Mesendoderm (in vitro differentiated cells): ENCODE data around the gene RASGEF1C.
"Not testable (repeated sequence)": the region's sequence is repeated elsewhere in the genome, so short reads cannot be mapped to it uniquely, and the experiment has no call there.

Experiments
- DNase-seq: peaks from one replicate; pipeline ENCODE4 v3.0.0; 2013
- H2AK5ac ChIP-seq: 2 replicates; pipeline ENCODE4 v1.6.1; 2013; ENCODE audit warnings: low read length, inconsistent platforms
- H2BK120ac ChIP-seq: 2 replicates; pipeline ENCODE4 v1.6.1; 2013; ENCODE audit warnings: low read depth, mild to moderate bottlenecking, low read length, moderate library complexity, mixed read lengths
- H2BK15ac ChIP-seq: replicated peaks from 2 replicates; pipeline ENCODE4 v1.6.1; 2013; ENCODE audit warnings: low read depth, mild to moderate bottlenecking, moderate library complexity
- H2BK5ac ChIP-seq: 2 replicates; pipeline ENCODE4 v1.6.1; 2013; ENCODE audit warnings: low read length, inconsistent platforms
- H3K18ac ChIP-seq: 2 replicates; pipeline ENCODE4 v1.6.1; 2013; ENCODE audit warnings: mild to moderate bottlenecking, low read length, mixed read lengths
- H3K23ac ChIP-seq: one replicate; pipeline ENCODE4 v1.6.1; 2013; ENCODE audit warnings: low read length
- H3K27ac ChIP-seq: 2 replicates; pipeline ENCODE4 v1.5.1; 2013; ENCODE audit warnings: low read depth, mild to moderate bottlenecking, inconsistent platforms, low read length, moderate library complexity
- H3K27me3 ChIP-seq: 2 replicates; pipeline ENCODE4 v1.6.1; 2013; ENCODE audit warnings: low read length, control low read depth, mild to moderate bottlenecking, inconsistent platforms; ENCODE audit not compliant: insufficient read depth, poor library complexity
- H3K36me3 ChIP-seq: 2 replicates; pipeline ENCODE4 v1.6.1; 2013; ENCODE audit warnings: low read length, inconsistent platforms; ENCODE audit not compliant: control insufficient read depth, insufficient read depth
- H3K4ac ChIP-seq: one replicate; pipeline ENCODE4 v1.6.1; 2013; ENCODE audit warnings: low read depth, mild to moderate bottlenecking, low read length, moderate library complexity
- H3K4me1 ChIP-seq: 2 replicates; pipeline ENCODE4 v1.6.1; 2013; ENCODE audit warnings: low read depth, low read length, inconsistent platforms; ENCODE audit not compliant: control insufficient read depth
- H3K4me2 ChIP-seq: 2 replicates; pipeline ENCODE4 v1.6.1; 2013; ENCODE audit warnings: low read length
- H3K4me3 ChIP-seq: 2 replicates; pipeline ENCODE4 v1.5.1; 2013; ENCODE audit warnings: mild to moderate bottlenecking, low read length
- H3K56ac ChIP-seq: one replicate; pipeline ENCODE4 v1.6.1; 2013; ENCODE audit warnings: low read length
- H3K79me1 ChIP-seq: 2 replicates; pipeline ENCODE4 v1.6.1; 2013; ENCODE audit warnings: low read length, inconsistent platforms
- H3K79me2 ChIP-seq: 2 replicates; pipeline ENCODE4 v1.6.1; 2013; ENCODE audit warnings: mild to moderate bottlenecking, low read length; ENCODE audit not compliant: control insufficient read depth, insufficient read depth
- H3K9ac ChIP-seq: 2 replicates; pipeline ENCODE4 v1.6.1; 2013; ENCODE audit warnings: low read length, inconsistent platforms
- H4K5ac ChIP-seq: one replicate; pipeline ENCODE4 v1.6.1; 2013; ENCODE audit warnings: low read length
- H4K8ac ChIP-seq: one replicate; pipeline ENCODE4 v1.6.1; 2013; ENCODE audit warnings: low read depth, mild to moderate bottlenecking, control low read depth, low read length, moderate library complexity
- WGBS: extraction: QIAGEN DNeasy Blood & Tissue Kit; methylation state at CpG from one replicate; pipeline ENCODE4 v1.1.7; 2013; ENCODE audit warnings: low lambda C conversion rate, missing lambda C conversion rate; ENCODE audit not compliant: insufficient coverage; ENCODE audit errors: extremely low coverage; 5-methylcytosine and 5-hydroxymethylcytosine counted together

RASGEF1C gene

GRCh38 chr5:180093241-180093640 is 115.8 kb downstream of the RASGEF1C start:
- Histone ChIP-seq H3K27ac (no peak overlapping the region), H3K23ac (no peak overlapping the region), H2BK5ac (no peak overlapping the region), H3K4me2 (no peak overlapping the region), H4K8ac (no peak overlapping the region), H3K18ac (no peak overlapping the region), H2AK5ac (no peak overlapping the region), H3K4me1 (no peaks in the 10 kb centered on the region), H3K4ac (no peak overlapping the region), H4K5ac (no peak overlapping the region), H3K27me3 (no peaks in the 10 kb centered on the region), H3K9ac (no peak overlapping the region), H3K79me1 (no peaks in the 10 kb centered on the region), H2BK15ac (no peak overlapping the region), H3K79me2 (no peaks in the 10 kb centered on the region), H3K36me3 (no peaks in the 10 kb centered on the region), H3K4me3 (no peak overlapping the region), H2BK120ac (no peak overlapping the region), H3K56ac (no peak overlapping the region)
- WGBS = no CpG with 5 or more reads among the region's 6 CpGs
- DNase-seq = no peak

- Histone ChIP-seq H3K56ac (no peak overlapping the region), H3K27ac (no peak overlapping the region), H3K79me1 (no peaks in the 10 kb centered on the region), H3K23ac (no peak overlapping the region), H3K18ac (no peak overlapping the region), H3K9ac (no peak overlapping the region), H4K5ac (no peak overlapping the region), H2BK5ac (no peak overlapping the region), H3K27me3 (no peaks in the 10 kb centered on the region), H3K4me1 (no peaks in the 10 kb centered on the region), H3K4ac (no peak overlapping the region), H3K4me3 (no peak overlapping the region), H2BK15ac (no peak overlapping the region), H2AK5ac (no peak overlapping the region), H3K79me2 (no peaks in the 10 kb centered on the region), H3K4me2 (no peak overlapping the region), H3K36me3 (no peaks in the 10 kb centered on the region), H4K8ac (no peak overlapping the region), H2BK120ac (no peak overlapping the region)
- peak; percentile 93 for DNase-seq
- WGBS = no CpG with 5 or more reads among the region's 17 CpGs
These were observed 118.1 kb downstream of the RASGEF1C start for GRCh38 chr5:180090769-180091546.

GRCh38 chr5:180090098-180090768 is 118.8 kb downstream of the RASGEF1C start:
- Histone ChIP-seq H2BK15ac (no peak overlapping the region), H3K27ac (peak overlapping the region; percentile 93), H2BK5ac (peak overlapping the region; percentile 84), H3K27me3 (no peaks in the 10 kb centered on the region), H3K18ac (peak overlapping the region; percentile 93), H3K4me1 (peaks cover 4% of the 10 kb centered on the region), H3K4me2 (peak overlapping the region; percentile 75), H3K4ac (peak overlapping the region; percentile 62), H3K4me3 (peak overlapping the region; percentile 30), H3K36me3 (no peaks in the 10 kb centered on the region), H4K8ac (peak overlapping the region; percentile 56), H2BK120ac (peak overlapping the region; percentile 17), H3K23ac (no peak overlapping the region), H3K56ac (peak overlapping the region; percentile 92), H3K9ac (peak overlapping the region; percentile 79), H3K79me2 (no peaks in the 10 kb centered on the region), H4K5ac (no peak overlapping the region), H2AK5ac (no peak overlapping the region), H3K79me1 (no peaks in the 10 kb centered on the region)
- peak; percentile 97 for DNase-seq
- no CpG with 5 or more reads among the region's 58 CpGs for WGBS

- H3K18ac ChIP-seq, H4K8ac ChIP-seq, H2AK5ac ChIP-seq, H4K5ac ChIP-seq, DNase-seq, H3K36me3 ChIP-seq, H3K23ac ChIP-seq, H3K4ac ChIP-seq, H3K4me3 ChIP-seq, H2BK5ac ChIP-seq, H3K4me1 ChIP-seq, H3K79me1 ChIP-seq, H3K9ac ChIP-seq, H3K27me3 ChIP-seq, H3K79me2 ChIP-seq, H3K4me2 ChIP-seq, H2BK15ac ChIP-seq: not testable (repeated sequence)
- Histone ChIP-seq H3K56ac (peak overlapping the region; percentile 92), H3K27ac (peak overlapping the region; percentile 93), H2BK120ac (peak overlapping the region; percentile 17)
- no CpG with 5 or more reads among the region's 18 CpGs for WGBS
These were observed 119.4 kb downstream of the RASGEF1C start for GRCh38 chr5:180089628-180090027.

- H2BK120ac ChIP-seq = no peak overlapping the region
- no peak overlapping the region for H2BK5ac ChIP-seq
- no peak overlapping the region for H2AK5ac ChIP-seq
- H3K4ac ChIP-seq = no peak overlapping the region
- H3K79me1 ChIP-seq = no peaks in the 10 kb centered on the region
- no peak overlapping the region for H2BK15ac ChIP-seq
- no peak overlapping the region for H3K9ac ChIP-seq
- H4K8ac ChIP-seq = no peak overlapping the region
- H3K4me1 ChIP-seq = peaks cover 17% of the 10 kb centered on the region
- H3K27ac ChIP-seq = no peak overlapping the region
- no peaks in the 10 kb centered on the region for H3K79me2 ChIP-seq
- H3K4me2 ChIP-seq = no peak overlapping the region
- no peak overlapping the region for H3K4me3 ChIP-seq
- H4K5ac ChIP-seq = no peak overlapping the region
- no CpG with 5 or more reads among the region's 8 CpGs for WGBS
- H3K36me3 ChIP-seq = no peaks in the 10 kb centered on the region
- H3K18ac ChIP-seq = no peak overlapping the region
- no peak overlapping the region for H3K23ac ChIP-seq
- no peak overlapping the region for H3K56ac ChIP-seq
- no peaks in the 10 kb centered on the region for H3K27me3 ChIP-seq
- no peak for DNase-seq
These were observed 120.5 kb downstream of the RASGEF1C start for GRCh38 chr5:180088561-180088960.
